Liver (tissue), 9 donors: Measurements from ENCODE around the gene PIK3CA. TPM values are rescaled to one million over a fixed set of nuclear protein-coding genes. Genes with fewer than 3 reads are reported as not detected.

Source experiments
- DNase-seq: peaks from one replicate; pipeline ENCODE4 v3.0.0-alpha.2; 2017; ENCODE audit warnings: low spot score
- H3K27ac ChIP-seq, 2 donors: one replicate each; pipeline ENCODE4 v1.7.0; 2013; ENCODE audit warnings: inconsistent platforms in 2 of 2, low read length in 2 of 2, control low read depth in 1 of 2, low read depth in 1 of 2, mild to moderate bottlenecking in 1 of 2
- H3K27me3 ChIP-seq, 4 donors: one replicate each; pipeline versions ENCODE4 v1.6.1 to v1.7.0; 2013; ENCODE audit warnings: low read length in 3 of 4, inconsistent platforms in 1 of 4, mild to moderate bottlenecking in 1 of 4, moderate library complexity in 1 of 4; ENCODE audit not compliant: control insufficient read depth in 4 of 4, insufficient read depth in 4 of 4
- H3K36me3 ChIP-seq, 4 donors: one replicate each; pipeline versions ENCODE4 v1.6.1 to v1.7.0; 2013; ENCODE audit warnings: low read length in 3 of 4, mild to moderate bottlenecking in 3 of 4, low read depth in 1 of 4, moderate library complexity in 1 of 4; ENCODE audit not compliant: control insufficient read depth in 4 of 4, insufficient read depth in 3 of 4
- H3K4me1 ChIP-seq, 4 donors: one replicate each; pipeline versions ENCODE4 v1.6.1 to v1.7.0; 2013; ENCODE audit warnings: low read length in 3 of 4, mild to moderate bottlenecking in 3 of 4, moderate library complexity in 1 of 4; ENCODE audit not compliant: control insufficient read depth in 4 of 4, insufficient read depth in 4 of 4
- H3K4me3 ChIP-seq, 3 donors: one replicate each; pipeline versions ENCODE4 v1.6.1 to v1.7.0; 2013; ENCODE audit warnings: low read length in 3 of 3, control low read depth in 1 of 3, low read depth in 1 of 3, mild to moderate bottlenecking in 1 of 3
- H3K9ac ChIP-seq, 2 donors: one replicate each; pipeline ENCODE4 v1.7.0; 2013; ENCODE audit warnings: low read length in 2 of 2, mild to moderate bottlenecking in 2 of 2, moderate library complexity in 2 of 2, control low read depth in 1 of 2, low read depth in 1 of 2
- H3K9me3 ChIP-seq, 4 donors: one replicate each; pipeline versions ENCODE4 v1.6.1 to v1.7.0; 2013; ENCODE audit warnings: low read length in 3 of 4; ENCODE audit not compliant: control insufficient read depth in 4 of 4
- ATF3 ChIP-seq: IDR thresholded peaks from 2 replicates; pipeline ENCODE4 v1.6.1; 2016; ENCODE audit warnings: antibody characterized with exemption
- CTCF ChIP-seq: fragments of 150-350 bp; IDR thresholded peaks from 2 replicates; pipeline ENCODE4 v1.5.1; 2017; ENCODE audit warnings: improper control_type of control experiment, low read depth, low read length; ENCODE audit not compliant: missing input control
- EGR1 ChIP-seq, 2 donors: IDR thresholded peaks; 2 replicates each; pipeline ENCODE4 v1.6.1; 2016 to 2018; ENCODE audit warnings: antibody characterized with exemption in 2 of 2, low read depth in 2 of 2
- FOXA2 ChIP-seq: IDR thresholded peaks from 2 replicates; pipeline ENCODE4 v1.6.1; 2016; ENCODE audit warnings: antibody characterized with exemption
- GABPA ChIP-seq, 2 donors: IDR thresholded peaks in 1 of 2; conservative IDR thresholded peaks in 1 of 2; 2 replicates each; pipeline ENCODE4 v1.6.1; 2016; ENCODE audit warnings: antibody characterized with exemption in 2 of 2, mild to moderate bottlenecking in 1 of 2, moderate library complexity in 1 of 2
- HNF4A ChIP-seq, 2 donors: conservative IDR thresholded peaks; 2 replicates each; pipeline ENCODE4 v1.6.1; 2016; ENCODE audit warnings: antibody characterized with exemption in 2 of 2, mild to moderate bottlenecking in 2 of 2
- HNF4G ChIP-seq: IDR thresholded peaks from 2 replicates; pipeline ENCODE4 v1.6.1; 2016; ENCODE audit warnings: antibody characterized with exemption
- JUND ChIP-seq, 2 donors: IDR thresholded peaks; 2 replicates each; pipeline ENCODE4 v1.6.1; 2016; ENCODE audit warnings: antibody characterized with exemption in 2 of 2
- MAX ChIP-seq: IDR thresholded peaks from 2 replicates; pipeline ENCODE4 v1.6.1; 2016; ENCODE audit warnings: antibody characterized with exemption
- NR2F2 ChIP-seq: IDR thresholded peaks from 2 replicates; pipeline ENCODE4 v1.6.1; 2016; ENCODE audit warnings: antibody characterized with exemption
- RAD21 ChIP-seq, 2 donors: IDR thresholded peaks; 2 replicates each; pipeline ENCODE4 v1.6.1; 2016; ENCODE audit warnings: antibody characterized with exemption in 2 of 2, mild to moderate bottlenecking in 2 of 2
- REST ChIP-seq: IDR thresholded peaks from 2 replicates; pipeline ENCODE4 v1.6.1; 2016; ENCODE audit warnings: antibody characterized with exemption, mild to moderate bottlenecking
- RXRA ChIP-seq, 2 donors: IDR thresholded peaks; 2 replicates each; pipeline ENCODE4 v1.6.1; 2017 to 2018; ENCODE audit warnings: antibody characterized with exemption in 2 of 2, mild to moderate bottlenecking in 1 of 2
- SP1 ChIP-seq: IDR thresholded peaks from 2 replicates; pipeline ENCODE4 v1.6.1; 2018; ENCODE audit warnings: antibody characterized with exemption, mild to moderate bottlenecking
- TAF1 ChIP-seq: conservative IDR thresholded peaks from 2 replicates; pipeline ENCODE4 v1.6.1; 2016; ENCODE audit warnings: antibody characterized with exemption, mild to moderate bottlenecking
- YY1 ChIP-seq: IDR thresholded peaks from 2 replicates; pipeline ENCODE4 v1.6.1; 2016; ENCODE audit warnings: antibody characterized with exemption, mild to moderate bottlenecking
- ZBTB33 ChIP-seq: IDR thresholded peaks from 2 replicates; pipeline ENCODE4 v1.6.1; 2016; ENCODE audit warnings: antibody characterized with exemption
- WGBS: extraction: QIAGEN DNeasy Blood & Tissue Kit; methylation state at CpG from one replicate; pipeline ENCODE4 v1.1.7; 2013; 5-methylcytosine and 5-hydroxymethylcytosine counted together
- polyA plus RNA-seq, 2 donors: library from polyadenylated mRNA; stranded (reverse) in 1 of 2; unstranded in 1 of 2; fragments of 200-250 nt in 1 of 2; fragments of >200 nt in 1 of 2; fragmentation: Nextera tagmentation in 1 of 2; extraction: Ambion mirVana in 1 of 2; gene quantifications; one replicate each; pipeline versions ENCODE4 v1.2.1 to v1.2.3, GENCODE V29; 2013 to 2015
- total RNA-seq, 2 donors: library from RNA; depleted of rRNA; stranded (reverse); fragments of >200 nt; gene quantifications; one replicate each; pipeline ENCODE4 v1.2.3, GENCODE V29; 2014
- donor health status: healthy.
- donor health status: healthy.
- donor health status: healthy.
- donor health status: healthy.
- donor health status: healthy.

The PIK3CA gene
- total and polyA plus RNA-seq, 4 donors, result 3.6 to 14.6 (median 7.2) TPM

GRCh38 chr3:179234199-179234598, 86.0 kb downstream of the PIK3CA start:
- no peak for DNase-seq
- TF ChIP-seq NR2F2, result no peak
- no peak for TF ChIP-seq REST
- no peak for TF ChIP-seq MAX
- TF ChIP-seq SP1, result no peak
- no peak for TF ChIP-seq EGR1 (IDR thresholded peaks at IDR 0.05; ENCODE audit: low read depth in 2 of 2)
- no peak for TF ChIP-seq RAD21 (IDR thresholded peaks at IDR 0.05)
- TF ChIP-seq YY1, result no peak
- no peak for TF ChIP-seq ZBTB33
- no peak for TF ChIP-seq GABPA (IDR thresholded peaks at IDR 0.05 in 1 of 2, conservative IDR thresholded peaks at IDR 0.05 in 1 of 2)
- no peak for TF ChIP-seq ATF3
- TF ChIP-seq JUND (IDR thresholded peaks at IDR 0.05), result no peak
- TF ChIP-seq HNF4G, result no peak
- TF ChIP-seq HNF4A (conservative IDR thresholded peaks at IDR 0.05), result no peak
- no peak for TF ChIP-seq CTCF
- Histone ChIP-seq H3K27me3 (no peaks in the 10 kb centered on the region), H3K9me3 (no peaks in the 10 kb centered on the region), H3K36me3 (peaks cover 4 to 18% (median 15%) of the 10 kb centered on the region in 4 donors), H3K27ac (no peak overlapping the region), H3K4me3 (no peak overlapping the region), H3K4me1 (no peaks in the 10 kb centered on the region), H3K9ac (no peak overlapping the region)
- 90% methylated on average over 4 of the region's 4 CpGs for WGBS

- TF ChIP-seq GABPA (IDR thresholded peaks at IDR 0.05 in 1 of 2, conservative IDR thresholded peaks at IDR 0.05 in 1 of 2), result no peak
- no peak for TF ChIP-seq NR2F2
- TF ChIP-seq FOXA2, result no peak
- no peak for TF ChIP-seq TAF1
- TF ChIP-seq MAX, result no peak
- no peak for TF ChIP-seq EGR1 (IDR thresholded peaks at IDR 0.05; ENCODE audit: low read depth in 2 of 2)
- no peak for TF ChIP-seq RXRA (IDR thresholded peaks at IDR 0.05)
- TF ChIP-seq YY1, result no peak
- no peak for TF ChIP-seq CTCF
- TF ChIP-seq ATF3, result no peak
- no peak for TF ChIP-seq SP1
- Histone ChIP-seq H3K9me3 (no peaks in the 10 kb centered on the region), H3K27me3 (no peaks in the 10 kb centered on the region), H3K27ac (no peak overlapping the region), H3K9ac (no peak overlapping the region), H3K4me3 (no peak overlapping the region), H3K4me1 (no peaks in the 10 kb centered on the region), H3K36me3 (peaks cover 1 to 8% (median 4%) of the 10 kb centered on the region in 4 donors)
- WGBS, result 92% methylated on average over 2 of the region's 2 CpGs
- no peak for DNase-seq
These were observed 88.6 kb downstream of the PIK3CA start for GRCh38 chr3:179236669-179237301.
